ENCODE results near the gene NR1H3.

NR1H3 gene

DNA sequence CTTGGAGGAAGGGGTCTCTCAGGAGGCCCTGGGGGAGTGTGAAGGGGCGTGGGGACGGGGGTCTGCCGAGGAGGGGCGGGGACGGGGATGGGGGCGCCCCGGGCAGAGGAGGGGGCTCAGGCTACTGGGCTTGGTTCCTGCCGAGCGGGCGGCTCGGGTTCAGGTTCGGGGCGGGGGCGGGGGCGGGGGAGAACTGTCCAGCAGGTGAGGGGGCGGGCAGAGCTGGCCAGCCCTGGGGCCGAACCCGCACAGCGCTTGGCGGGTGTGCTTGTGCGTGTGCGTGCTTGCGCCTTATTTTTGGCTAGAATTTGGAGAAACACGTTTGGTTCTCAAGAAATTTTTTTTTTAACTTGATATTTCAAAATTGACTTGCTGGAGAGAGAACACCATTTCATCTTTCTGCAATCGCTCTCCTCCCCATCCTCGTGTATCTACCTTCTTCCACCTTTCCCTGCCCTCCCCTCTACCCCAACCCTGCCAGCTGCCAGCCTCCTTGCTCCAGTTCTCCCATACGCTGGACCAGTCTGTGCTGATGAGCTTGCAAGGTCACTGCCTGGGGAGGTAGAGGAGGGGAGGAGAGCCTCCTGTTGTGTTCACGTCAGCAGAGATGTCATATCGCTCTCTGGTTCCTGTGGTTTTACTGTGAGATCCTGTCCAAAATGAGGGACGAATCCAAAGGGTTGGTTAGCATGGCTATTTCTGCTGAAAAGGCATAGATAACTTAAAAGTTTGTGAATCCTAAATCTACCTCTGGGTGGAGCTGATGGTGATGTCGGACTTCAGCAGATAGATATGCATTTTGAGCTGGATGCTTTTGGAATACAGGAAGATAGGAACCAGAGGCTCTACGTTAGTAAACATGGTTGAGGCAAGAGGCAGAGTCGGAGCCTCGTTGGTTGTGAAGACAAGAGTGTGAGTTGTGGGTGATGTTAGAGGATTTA lies 12.8 kb downstream of the NR1H3 start:
- no peak for DNase-seq

DNA sequence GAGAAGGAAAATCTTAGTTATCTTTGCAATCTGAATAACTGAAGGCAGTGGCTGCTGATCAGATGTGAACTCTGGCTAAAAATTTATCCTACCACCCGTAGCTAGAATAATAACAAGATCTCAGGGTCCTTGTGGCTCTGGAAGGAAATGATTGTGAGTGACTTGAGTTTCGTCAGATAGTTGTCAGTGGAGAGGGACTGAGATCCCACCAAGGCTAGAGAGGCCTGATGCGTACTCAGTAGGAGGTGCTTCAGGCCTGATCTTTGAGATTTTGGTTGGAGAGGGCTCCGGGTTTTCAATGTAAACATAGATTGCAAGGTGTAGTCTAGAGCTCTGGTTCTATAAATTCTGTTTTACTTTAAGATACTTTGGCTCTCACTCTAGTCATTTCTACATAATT lies 13.5 kb downstream of the NR1H3 start:
- DNase-seq: no peak

DNA sequence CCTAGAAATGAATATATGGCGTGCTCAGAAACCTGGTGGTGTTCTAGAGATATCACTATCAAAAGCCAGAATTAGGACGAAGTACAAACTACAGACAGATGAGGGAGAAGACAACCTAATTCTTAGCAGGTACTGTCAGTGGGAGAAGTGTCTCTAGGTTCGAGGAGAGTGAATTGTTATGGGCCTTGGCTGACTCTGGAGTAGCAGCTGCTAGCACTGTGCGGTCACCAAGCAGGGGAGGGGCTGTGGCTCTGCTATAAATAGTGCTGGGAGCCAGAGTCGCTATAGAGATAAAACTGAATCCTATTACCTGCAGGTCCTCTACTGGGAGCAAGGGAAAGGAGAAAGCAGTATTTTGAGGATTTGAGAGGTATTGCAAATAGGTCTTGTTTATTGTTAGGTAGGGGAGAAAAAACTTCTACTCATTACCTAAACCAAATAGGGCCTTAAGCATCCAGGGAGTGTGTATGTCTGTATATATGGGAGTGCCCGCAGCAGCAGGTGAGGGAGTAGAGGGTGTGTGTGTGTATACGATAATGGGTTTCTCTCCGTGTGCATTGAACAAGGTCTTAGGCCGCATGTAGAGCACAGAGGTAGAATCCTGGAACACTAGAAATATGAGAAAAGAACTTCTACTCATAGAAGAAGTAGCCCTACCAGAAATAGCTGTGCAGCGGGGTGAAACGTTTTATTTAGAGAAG lies 14.3 kb downstream of the NR1H3 start:
- DNase-seq: no peak

DNA sequence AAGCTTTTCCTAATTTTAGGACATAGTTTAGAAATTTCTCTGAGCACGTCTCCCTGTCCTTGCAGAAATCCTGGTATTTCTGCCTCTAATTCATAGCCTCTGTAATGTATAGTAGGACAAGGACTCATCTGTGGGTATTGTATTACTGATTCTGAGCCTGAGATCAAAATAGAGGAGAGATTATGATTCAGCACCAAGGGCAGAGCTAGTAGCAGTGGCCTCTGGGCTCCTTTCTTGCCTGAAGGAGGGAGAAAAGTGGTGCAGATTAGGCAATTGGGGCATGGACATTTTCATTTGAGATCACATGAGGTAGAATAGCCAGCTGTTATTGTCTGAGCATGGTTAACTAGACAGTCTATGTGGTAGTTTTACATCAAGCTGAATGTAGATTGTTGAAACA lies 14.9 kb downstream of the NR1H3 start:
- no peak for DNase-seq

DNA sequence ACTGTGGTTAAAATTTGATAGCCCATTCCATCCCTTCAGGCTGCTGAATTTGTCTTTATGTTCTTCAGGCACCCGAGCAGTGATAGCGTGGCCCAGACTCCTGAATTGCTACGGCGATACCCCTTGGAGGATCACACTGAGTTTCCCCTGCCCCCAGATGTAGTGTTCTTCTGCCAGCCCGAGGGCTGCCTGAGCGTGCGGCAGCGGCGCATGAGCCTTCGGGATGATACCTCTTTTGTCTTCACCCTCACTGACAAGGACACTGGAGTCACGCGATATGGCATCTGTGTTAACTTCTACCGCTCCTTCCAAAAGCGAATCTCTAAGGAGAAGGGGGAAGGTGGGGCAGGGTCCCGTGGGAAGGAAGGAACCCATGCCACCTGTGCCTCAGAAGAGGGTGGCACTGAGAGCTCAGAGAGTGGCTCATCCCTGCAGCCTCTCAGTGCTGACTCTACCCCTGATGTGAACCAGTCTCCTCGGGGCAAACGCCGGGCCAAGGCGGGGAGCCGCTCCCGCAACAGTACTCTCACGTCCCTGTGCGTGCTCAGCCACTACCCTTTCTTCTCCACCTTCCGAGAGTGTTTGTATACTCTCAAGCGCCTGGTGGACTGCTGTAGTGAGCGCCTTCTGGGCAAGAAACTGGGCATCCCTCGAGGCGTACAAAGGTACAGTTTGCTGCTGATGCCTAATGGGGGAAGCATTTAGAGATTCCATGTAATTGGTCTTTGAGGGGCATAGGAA lies 16.9 kb downstream of the NR1H3 start:
- DNase-seq: no peak

DNA sequence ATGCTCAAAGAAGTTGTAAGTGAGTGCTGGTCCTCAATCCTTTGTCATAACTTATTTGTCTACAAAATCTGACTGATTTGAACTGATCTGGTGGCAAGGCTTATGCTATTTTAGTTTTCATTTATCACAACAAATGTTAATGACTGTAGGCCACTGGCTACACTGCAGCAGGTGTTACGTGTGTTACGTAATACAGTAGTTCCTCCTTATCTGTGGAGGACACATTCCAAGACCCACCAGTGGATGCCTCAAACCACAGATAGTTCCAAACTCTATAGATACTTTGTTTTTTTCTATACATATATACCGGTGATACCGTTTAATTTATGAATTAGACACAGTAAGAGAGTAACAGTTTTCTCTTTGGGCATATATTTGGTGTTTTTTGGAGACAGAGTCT lies 19.1 kb downstream of the NR1H3 start:
- DNase-seq: no peak

DNA sequence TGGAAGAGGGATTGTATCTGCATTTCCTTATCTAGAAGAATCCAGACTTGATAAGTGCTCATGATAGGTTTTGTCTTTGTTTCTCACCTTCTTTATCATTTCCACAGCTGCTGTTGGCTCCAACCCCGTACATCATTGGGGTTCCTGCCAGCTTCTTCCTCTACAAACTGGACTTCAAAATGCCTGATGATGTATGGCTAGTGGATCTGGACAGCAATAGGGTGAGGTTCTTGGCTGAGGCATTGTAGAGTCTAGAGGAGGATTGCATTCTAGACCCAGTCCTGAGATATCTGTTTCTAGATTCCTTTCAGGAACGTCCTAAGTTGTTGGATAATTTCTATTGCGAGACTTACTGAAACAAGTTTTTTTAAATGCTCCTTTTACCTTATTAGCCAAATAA lies 20.3 kb downstream of the NR1H3 start:
- DNase-seq: no peak

DNA sequence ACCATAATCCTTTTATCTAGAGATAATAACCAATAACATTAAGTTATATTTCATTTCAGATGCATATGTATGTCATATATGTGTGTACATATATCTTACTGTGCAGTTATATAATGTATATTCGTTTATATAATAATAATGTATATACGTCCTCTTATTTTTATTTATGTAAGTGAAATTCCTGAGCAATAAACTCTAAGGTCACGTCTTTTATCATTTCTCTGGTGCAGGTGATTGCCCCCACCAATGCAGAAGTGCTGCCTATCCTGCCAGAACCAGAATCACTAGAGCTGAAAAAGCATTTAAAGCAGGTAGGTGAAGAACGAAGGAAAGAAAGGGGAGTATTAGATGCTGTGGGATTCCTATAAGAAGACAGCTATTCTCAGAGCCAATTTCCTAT lies 21.0 kb downstream of the NR1H3 start:
- no peak for DNase-seq

DNA sequence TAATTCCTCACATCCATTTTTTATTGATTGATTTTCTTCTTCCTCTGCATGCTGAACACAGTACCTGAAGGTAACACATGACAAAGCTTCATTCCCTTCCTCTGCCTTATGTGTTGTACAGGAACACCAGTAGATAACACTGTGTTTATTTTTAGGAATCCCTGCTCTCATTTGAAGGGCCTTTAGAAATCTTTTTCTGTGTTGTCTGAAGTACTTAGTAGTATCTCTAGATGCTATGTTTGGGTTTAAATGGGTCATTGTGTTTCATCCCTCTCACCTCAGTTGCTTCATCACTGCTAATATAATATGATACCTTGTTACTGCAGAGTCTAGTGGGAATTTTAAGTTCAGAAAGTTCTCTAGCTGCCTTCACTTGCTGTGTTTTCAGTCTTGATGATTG lies 22.3 kb downstream of the NR1H3 start:
- no peak for DNase-seq

DNA sequence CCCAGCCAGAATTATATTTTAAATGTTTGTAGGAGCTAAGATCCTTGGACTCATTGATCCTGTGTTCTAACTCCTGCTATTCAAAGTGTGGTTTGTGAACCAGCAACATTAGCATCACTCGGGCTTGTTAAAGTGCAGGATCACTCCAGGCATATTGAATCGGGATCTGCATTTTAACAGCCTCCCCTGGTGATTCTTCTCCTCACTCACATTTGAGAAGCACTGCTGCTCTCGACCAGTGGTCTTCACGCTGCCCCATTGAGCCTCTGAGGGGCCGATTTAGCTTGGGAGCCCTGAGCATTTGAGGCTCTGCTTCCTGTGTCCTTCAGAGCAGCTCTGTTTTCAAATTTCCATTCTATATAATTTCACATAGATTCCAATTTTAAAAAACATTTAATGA lies 23.1 kb downstream of the NR1H3 start:
- DNase-seq: no peak

DNA sequence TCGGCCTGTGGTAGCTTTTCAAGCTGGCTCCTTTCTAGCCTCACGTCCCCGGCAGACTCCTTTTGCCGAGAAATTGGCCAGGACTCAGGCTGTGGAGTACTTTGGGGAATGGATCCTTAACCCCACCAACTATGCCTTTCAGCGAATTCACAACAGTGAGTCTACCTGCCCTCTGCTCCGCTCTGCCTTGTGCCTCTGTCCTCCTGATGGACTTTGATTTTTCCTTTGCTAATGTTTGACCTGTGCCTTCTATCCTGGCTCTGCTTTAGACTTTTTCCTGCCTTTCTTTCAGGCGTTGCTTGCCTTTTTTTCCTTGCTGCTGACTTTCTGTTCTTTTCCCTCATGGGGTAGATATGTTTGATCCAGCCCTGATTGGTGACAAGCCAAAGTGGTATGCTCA lies 24.7 kb downstream of the NR1H3 start:
- DNase-seq: no peak

DNA sequence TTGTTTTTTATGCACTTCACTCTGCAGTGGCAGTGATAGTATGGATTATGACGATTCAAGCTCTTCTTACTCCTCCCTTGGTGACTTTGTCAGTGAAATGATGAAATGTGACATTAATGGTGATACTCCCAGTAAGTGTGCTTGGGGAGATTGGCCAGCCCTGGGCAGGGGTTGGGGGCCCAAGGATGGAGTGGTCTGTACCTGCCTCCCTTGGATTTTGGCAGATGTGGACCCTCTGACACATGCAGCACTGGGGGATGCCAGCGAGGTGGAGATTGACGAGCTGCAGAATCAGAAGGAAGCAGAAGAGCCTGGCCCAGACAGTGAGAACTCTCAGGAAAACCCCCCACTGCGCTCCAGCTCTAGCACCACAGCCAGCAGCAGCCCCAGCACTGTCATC lies 26.4 kb downstream of the NR1H3 start:
- DNase-seq: no peak

DNA sequence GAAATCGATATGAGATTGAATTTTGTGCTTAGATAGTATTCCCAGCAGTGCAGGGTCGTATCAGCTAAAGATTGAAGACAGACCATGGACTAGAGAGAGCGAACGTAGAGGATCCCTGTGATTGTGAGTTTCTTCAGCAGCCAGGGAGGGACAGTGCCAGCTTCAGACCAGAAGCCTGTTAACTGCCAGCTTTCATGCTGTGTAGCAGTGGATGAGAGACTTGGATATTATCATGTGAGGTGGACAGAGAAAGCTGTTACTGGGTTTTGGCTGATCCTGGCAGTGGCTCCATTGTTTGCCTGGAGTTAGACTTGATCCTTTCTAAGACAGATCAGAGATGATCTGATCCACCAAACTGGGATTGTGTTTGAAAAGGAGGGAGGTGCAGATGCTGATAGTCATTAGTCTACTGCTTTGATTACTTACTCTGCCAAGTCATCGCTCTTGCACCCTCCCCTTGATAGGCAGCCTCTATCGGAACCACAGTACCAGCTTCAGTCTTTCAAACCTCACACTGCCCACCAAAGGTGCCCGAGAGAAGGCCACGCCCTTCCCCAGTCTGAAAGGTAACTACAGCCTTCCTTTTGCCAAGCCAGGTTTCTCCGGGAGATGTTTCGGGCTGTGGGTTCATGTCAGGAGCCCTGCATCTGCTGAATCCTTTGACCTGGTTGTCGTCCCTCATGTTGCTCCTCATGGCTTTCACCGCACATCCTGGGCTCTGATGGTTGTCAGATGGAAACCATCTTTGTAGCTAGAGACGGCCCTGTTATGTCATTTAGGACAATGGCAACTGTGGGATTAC lies 28.4 kb downstream of the NR1H3 start:
- no peak for DNase-seq

DNA sequence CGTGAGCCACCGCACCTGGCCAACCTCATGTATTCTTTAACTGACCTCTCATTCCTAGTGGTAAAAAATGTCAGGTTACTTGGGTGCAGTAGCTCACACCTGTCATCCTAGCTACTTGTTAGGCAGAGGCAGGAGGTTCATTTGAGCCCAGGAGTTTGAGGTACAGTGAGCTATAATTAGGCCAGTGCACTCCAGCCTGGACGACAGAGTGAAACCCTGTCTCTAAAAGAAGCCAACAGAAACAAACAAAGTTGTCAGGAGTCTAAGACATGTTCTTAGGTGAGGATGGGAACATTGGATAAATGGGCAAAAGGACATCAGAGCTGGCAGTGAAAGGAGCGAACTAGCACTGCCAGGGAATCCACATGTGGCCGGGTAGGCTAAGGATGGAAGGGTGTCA lies 30.3 kb downstream of the NR1H3 start:
- no peak for DNase-seq

DNA sequence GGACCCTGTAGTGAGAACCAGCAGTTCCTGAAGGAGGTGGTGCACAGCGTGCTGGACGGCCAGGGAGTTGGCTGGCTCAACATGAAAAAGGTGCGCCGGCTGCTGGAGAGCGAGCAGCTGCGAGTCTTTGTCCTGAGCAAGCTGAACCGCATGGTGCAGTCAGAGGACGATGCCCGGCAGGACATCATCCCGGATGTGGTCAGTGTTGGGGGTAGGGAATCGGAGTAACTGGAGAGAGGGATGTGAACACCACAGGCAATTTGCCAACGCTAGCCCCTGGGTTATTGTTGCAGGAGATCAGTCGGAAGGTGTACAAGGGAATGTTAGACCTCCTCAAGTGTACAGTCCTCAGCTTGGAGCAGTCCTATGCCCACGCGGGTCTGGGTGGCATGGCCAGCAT lies 32.1 kb downstream of the NR1H3 start:
- DNase-seq: no peak

DNA sequence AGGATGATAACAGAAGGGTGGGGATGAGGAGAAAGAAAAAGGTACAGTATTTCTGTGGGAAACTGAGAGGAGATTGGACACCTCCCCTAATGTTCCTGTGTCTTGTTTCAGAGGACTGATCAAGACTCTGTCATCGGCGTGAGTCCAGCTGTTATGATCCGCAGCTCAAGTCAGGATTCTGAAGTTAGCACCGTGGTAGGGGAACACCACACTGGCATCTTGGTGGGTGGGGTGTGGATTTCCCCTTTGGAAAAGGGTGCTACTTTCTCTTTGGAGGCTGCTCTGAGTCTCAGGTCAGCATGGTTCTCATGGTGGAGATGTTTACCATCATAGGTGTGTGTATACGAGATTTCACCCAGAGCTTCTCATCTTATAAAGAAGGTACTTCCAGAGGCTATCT lies 37.6 kb downstream of the NR1H3 start:
- no peak for DNase-seq

DNA sequence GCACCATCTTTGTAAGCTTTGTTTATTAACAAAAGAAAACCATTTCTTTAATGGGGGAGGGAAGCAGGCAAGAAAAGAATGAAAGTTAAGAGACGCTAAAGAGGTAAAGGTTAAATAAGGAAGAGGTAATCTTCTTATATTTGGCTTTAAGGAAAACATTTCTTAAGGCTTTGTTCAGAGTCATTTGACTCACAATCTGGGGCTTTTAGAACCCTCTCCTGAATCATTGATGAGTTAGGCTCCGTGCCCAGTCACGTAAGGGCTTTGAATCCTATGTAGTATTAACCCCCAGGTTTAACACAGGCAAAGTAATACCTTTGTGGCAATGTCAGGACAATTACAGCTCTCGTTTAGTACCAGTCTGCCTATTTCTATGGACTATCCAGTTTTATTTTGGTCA lies 38.2 kb downstream of the NR1H3 start:
- DNase-seq: no peak

DNA sequence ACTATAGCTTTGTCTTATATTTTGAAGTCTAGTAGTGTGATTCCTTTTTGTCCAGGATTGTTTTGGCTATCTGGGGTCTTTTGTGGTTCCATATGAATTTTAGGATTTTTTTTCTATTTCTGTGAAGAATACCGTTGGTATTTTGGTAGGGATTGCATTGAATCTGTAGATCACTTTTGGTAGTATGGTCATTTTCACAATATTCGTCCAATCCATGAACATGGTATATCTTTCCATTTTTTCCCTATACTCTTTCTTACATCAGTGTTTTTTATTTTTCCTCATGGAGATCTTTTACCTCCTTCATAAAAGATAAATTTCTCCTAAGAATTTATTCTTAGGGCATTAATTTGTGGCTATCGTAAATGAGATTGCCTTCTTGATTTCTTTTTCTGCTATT lies 41.3 kb downstream of the NR1H3 start:
- DNase-seq: no peak

DNA sequence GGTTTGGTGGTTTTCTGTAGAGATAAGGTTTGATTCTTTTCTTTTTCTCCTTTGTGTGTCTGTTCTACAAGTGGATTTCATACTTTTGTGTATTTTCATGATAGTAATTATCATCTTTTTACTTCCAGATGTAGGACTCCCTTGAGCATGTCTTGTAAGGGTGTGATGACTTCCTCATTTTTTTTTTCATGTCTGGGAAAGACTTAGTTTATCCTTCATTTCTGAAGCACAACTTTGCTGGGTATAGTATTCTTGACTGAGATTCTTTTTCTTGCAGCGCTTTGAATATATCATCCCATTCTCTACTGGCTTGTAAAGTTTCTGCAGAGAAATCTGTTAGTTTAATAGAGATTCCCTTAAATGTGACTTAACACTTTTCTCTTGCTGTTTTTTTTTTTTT lies 45.1 kb downstream of the NR1H3 start:
- DNase-seq: no peak

DNA sequence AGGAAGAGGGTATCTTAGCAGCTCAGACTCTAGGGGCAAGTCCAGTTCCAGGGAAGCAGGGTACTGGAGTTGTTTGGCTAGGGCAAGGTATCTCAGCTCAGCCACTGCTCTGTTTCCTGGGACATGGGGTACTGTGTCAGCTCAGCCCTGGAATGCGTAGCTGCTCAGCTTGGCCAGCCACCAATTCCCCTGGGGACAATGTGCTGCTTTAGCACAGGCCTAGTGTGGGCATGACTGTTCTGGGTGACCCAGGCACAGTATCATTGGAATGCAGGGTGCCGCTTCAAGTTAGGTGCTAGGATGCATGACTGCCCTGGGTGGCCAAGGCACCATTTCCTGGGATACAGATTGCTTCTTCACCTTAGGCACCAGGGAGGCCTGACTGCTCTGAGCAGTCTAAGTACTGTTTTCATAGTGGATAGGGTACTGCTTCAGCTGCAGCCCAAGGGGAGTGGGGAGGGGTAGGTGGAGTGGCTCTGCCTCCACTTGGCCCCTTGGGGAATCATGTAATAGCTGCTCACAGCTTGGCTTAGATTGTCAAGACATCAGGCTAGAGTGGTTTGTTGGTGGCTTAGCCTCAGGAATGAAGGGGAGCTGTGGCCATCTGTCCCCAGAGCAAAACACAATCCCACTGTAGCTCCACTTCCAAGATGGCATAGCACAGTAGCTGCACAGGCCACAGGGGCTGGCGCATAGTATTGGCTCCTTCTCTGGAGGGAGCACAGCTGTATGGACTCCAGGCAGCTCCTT lies 48.1 kb downstream of the NR1H3 start:
- DNase-seq: no peak

DNA sequence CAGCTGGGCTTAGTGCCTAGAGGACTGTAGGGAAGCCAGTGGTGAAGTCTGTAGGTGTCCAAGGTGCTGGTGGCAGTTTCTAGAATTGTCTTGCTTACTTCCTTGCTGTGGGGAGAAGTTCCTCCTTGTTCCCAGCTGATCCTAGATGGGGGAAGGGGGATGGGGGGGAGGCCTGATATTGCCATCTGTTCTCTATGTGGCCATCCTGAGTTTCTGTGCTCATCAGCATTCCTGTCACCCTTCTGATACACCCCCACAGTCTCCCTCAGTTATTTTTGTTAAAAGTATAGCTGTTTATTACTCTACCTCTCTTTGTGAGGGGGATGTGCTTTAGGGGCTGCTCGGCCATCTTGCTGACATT lies 48.7 kb downstream of the NR1H3 start:
- DNase-seq: no peak
